ENCODE results near the gene KCNT1.

- TF ChIP-seq, protein P1, sequence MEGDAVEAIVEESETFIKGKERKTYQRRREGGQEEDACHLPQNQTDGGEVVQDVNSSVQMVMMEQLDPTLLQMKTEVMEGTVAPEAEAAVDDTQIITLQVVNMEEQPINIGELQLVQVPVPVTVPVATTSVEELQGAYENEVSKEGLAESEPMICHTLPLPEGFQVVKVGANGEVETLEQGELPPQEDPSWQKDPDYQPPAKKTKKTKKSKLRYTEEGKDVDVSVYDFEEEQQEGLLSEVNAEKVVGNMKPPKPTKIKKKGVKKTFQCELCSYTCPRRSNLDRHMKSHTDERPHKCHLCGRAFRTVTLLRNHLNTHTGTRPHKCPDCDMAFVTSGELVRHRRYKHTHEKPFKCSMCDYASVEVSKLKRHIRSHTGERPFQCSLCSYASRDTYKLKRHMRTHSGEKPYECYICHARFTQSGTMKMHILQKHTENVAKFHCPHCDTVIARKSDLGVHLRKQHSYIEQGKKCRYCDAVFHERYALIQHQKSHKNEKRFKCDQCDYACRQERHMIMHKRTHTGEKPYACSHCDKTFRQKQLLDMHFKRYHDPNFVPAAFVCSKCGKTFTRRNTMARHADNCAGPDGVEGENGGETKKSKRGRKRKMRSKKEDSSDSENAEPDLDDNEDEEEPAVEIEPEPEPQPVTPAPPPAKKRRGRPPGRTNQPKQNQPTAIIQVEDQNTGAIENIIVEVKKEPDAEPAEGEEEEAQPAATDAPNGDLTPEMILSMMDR (IDR thresholded peaks at IDR 0.05; ENCODE audit: insufficient read depth, low read depth, low read length), result no peak
- TF ChIP-seq EZH2 (IDR thresholded peaks at IDR 0.05; ENCODE audit: insufficient read depth, low read length), result no peak
Observed at GRCh38 chr9:135708164-135708563, 6.2 kb downstream of the KCNT1 start.
